Stimulated activated CD4-positive, alpha-beta T cell treated with anti-CD3 and anti-CD28 coated beads, TNF-alpha, amount 100 ng/mL, for 1 hour (primary cell): Measurements from ENCODE around the gene HNRNPUL2.

Experiments
- DNase-seq, 3 donors: peaks; one replicate each; pipeline ENCODE4 v3.0.0-alpha.2; 2020; ENCODE audit warnings: low read depth in 3 of 3, low spot score in 1 of 3

Gene HNRNPUL2

GRCh38 chr11:62727872-62728170 is 564 bp upstream of the HNRNPUL2 start:
- peak; percentile 43 to 68 (median 60) for DNase-seq

- peak in 1 of 3 donors; percentile 33 for DNase-seq
These were observed 417 bp downstream of the HNRNPUL2 start for GRCh38 chr11:62726915-62727164.

GRCh38 chr11:62726156-62726914 is 922 bp downstream of the HNRNPUL2 start:
- no peak for DNase-seq

- no peak for DNase-seq
These were observed 1.6 kb downstream of the HNRNPUL2 start for GRCh38 chr11:62725646-62726045.

GRCh38 chr11:62724171-62724570 is 3.1 kb downstream of the HNRNPUL2 start:
- no peak for DNase-seq

GRCh38 chr11:62721994-62722393 is 5.3 kb downstream of the HNRNPUL2 start:
- DNase-seq = no peak

- no peak for DNase-seq
These were observed 7.8 kb downstream of the HNRNPUL2 start for GRCh38 chr11:62719302-62719978.

- DNase-seq = no peak
These were observed 10.4 kb downstream of the HNRNPUL2 start for GRCh38 chr11:62716816-62717215.

- no peak for DNase-seq
These were observed 11.1 kb downstream of the HNRNPUL2 start for GRCh38 chr11:62716206-62716605.

GRCh38 chr11:62715150-62716130 is 11.8 kb downstream of the HNRNPUL2 start:
- no peak for DNase-seq

- no peak for DNase-seq
These were observed 13.9 kb downstream of the HNRNPUL2 start for GRCh38 chr11:62713343-62713742.

GRCh38 chr11:62712861-62713260 is 14.4 kb downstream of the HNRNPUL2 start:
- no peak for DNase-seq

- no peak for DNase-seq
These were observed 14.9 kb downstream of the HNRNPUL2 start for GRCh38 chr11:62712276-62712812.

- DNase-seq = no peak
These were observed 17.3 kb downstream of the HNRNPUL2 start for GRCh38 chr11:62710001-62710345.

- DNase-seq = peak; percentile 85 to 95 (median 93)
These were observed 17.8 kb downstream of the HNRNPUL2 start for GRCh38 chr11:62709247-62710000.

- no peak for DNase-seq
These were observed 18.5 kb downstream of the HNRNPUL2 start for GRCh38 chr11:62708793-62709192.

- no peak for DNase-seq
These were observed 18.9 kb downstream of the HNRNPUL2 start for GRCh38 chr11:62708392-62708791.

GRCh38 chr11:62707277-62707861 is 19.9 kb downstream of the HNRNPUL2 start, which contains the start of the genes BSCL2 and GNG3:
BSCL2 (minus strand) TSS chr11:62707424; CDS start chr11:62707195, 229 bp downstream.
GNG3 (plus strand) TSS chr11:62707676; CDS start chr11:62708296, 620 bp downstream.
- no peak for DNase-seq

GRCh38 chr11:62706850-62707247 is 20.4 kb downstream of the HNRNPUL2 start:
- no peak for DNase-seq
